CD4-positive, alpha-beta T cell treated with Interleukin-1 beta for 1 hour (primary cell): Measurements from ENCODE around the gene NRXN3.

ENCODE experiments used
- DNase-seq, 2 donors: peaks; one replicate each; pipeline ENCODE4 v3.0.0-alpha.2; 2020 to 2022

Gene NRXN3

GRCh38 chr14:79809849-79810612 is 1639.9 kb downstream of the NRXN3 start:
- no peak for DNase-seq

- DNase-seq, result no peak
These were observed 1650.8 kb downstream of the NRXN3 start for GRCh38 chr14:79820866-79821535.

GRCh38 chr14:79822034-79822433 is 1651.9 kb downstream of the NRXN3 start:
- no peak for DNase-seq

- no peak for DNase-seq
These were observed 1654.9 kb downstream of the NRXN3 start for GRCh38 chr14:79825046-79825521.

- no peak for DNase-seq
These were observed 1656.2 kb downstream of the NRXN3 start for GRCh38 chr14:79826362-79826761.

- no peak for DNase-seq
These were observed 1659.4 kb downstream of the NRXN3 start for GRCh38 chr14:79829405-79830166.

GRCh38 chr14:79831195-79831892 is 1661.2 kb downstream of the NRXN3 start:
- no peak for DNase-seq

GRCh38 chr14:79833781-79834180 is 1663.6 kb downstream of the NRXN3 start:
- DNase-seq, result no peak

GRCh38 chr14:79834868-79835267 is 1664.7 kb downstream of the NRXN3 start:
- no peak for DNase-seq

GRCh38 chr14:79836577-79836976 is 1666.4 kb downstream of the NRXN3 start:
- DNase-seq, result no peak

- DNase-seq, result no peak
These were observed 1667.5 kb downstream of the NRXN3 start for GRCh38 chr14:79837699-79838098.

GRCh38 chr14:79840103-79840502 is 1669.9 kb downstream of the NRXN3 start:
- DNase-seq, result no peak

- no peak for DNase-seq
These were observed 1670.7 kb downstream of the NRXN3 start for GRCh38 chr14:79840831-79841230.

GRCh38 chr14:79841433-79841832 is 1671.3 kb downstream of the NRXN3 start:
- no peak for DNase-seq

- DNase-seq, result no peak
These were observed 1672.1 kb downstream of the NRXN3 start for GRCh38 chr14:79842270-79842669.

GRCh38 chr14:79852950-79853744 is 1683.0 kb downstream of the NRXN3 start:
- DNase-seq, result no peak

GRCh38 chr14:79855789-79856188 is 1685.6 kb downstream of the NRXN3 start:
- no peak for DNase-seq

- DNase-seq, result no peak
These were observed 1686.2 kb downstream of the NRXN3 start for GRCh38 chr14:79856381-79856780.

- no peak for DNase-seq
These were observed 1690.9 kb downstream of the NRXN3 start for GRCh38 chr14:79861111-79861510.

GRCh38 chr14:79862045-79862444 is 1691.9 kb downstream of the NRXN3 start:
- DNase-seq, result no peak

- no peak for DNase-seq
These were observed 1701.0 kb downstream of the NRXN3 start for GRCh38 chr14:79871136-79871535.

- no peak for DNase-seq
These were observed 1708.1 kb downstream of the NRXN3 start for GRCh38 chr14:79878229-79878628.
